Osteoblast (primary cell): ENCODE measurements around the gene NDUFAB1. TPM values are rescaled to one million over a fixed set of nuclear protein-coding genes. Genes with fewer than 3 reads are reported as not detected.

Experiments used
- DNase-seq: peaks from one replicate; pipeline ENCODE4 v3.0.0; 2011; ENCODE audit warnings: low spot score, mixed read lengths; ENCODE audit not compliant: insufficient read length; ENCODE audit errors: missing footprints
- H2AFZ ChIP-seq: 2 replicates; pipeline ENCODE4 v1.6.0; 2011; ENCODE audit warnings: mild to moderate bottlenecking, low read length
- H3K27ac ChIP-seq: 2 replicates; pipeline ENCODE4 v1.5.1; 2011; ENCODE audit warnings: mild to moderate bottlenecking, low read depth, low read length, moderate library complexity
- H3K27me3 ChIP-seq: 2 replicates; pipeline ENCODE4 v1.6.0; 2012; ENCODE audit warnings: mild to moderate bottlenecking, control low read depth, inconsistent platforms, low read length, moderate library complexity; ENCODE audit not compliant: insufficient read depth
- H3K36me3 ChIP-seq: 2 replicates; pipeline ENCODE4 v1.5.1; 2011; ENCODE audit warnings: mild to moderate bottlenecking, low read length, control low read depth, moderate library complexity; ENCODE audit not compliant: insufficient read depth
- H3K4me1 ChIP-seq: 2 replicates; pipeline ENCODE4 v1.5.1; 2011; ENCODE audit warnings: mild to moderate bottlenecking, low read length, control low read depth, moderate library complexity; ENCODE audit not compliant: insufficient read depth
- H3K4me2 ChIP-seq: 2 replicates; pipeline ENCODE4 v1.6.0; 2011; ENCODE audit warnings: mild to moderate bottlenecking, low read length; ENCODE audit not compliant: insufficient read depth
- H3K4me3 ChIP-seq: fragments of 200-600 bp; sonication (generic); 3 replicates; pipeline ENCODE4 v1.5.1; 2012; ENCODE audit warnings: mild to moderate bottlenecking, low read length, inconsistent platforms; ENCODE audit not compliant: insufficient read depth
- H3K79me2 ChIP-seq: 2 replicates; pipeline ENCODE4 v1.6.0; 2012; ENCODE audit warnings: mild to moderate bottlenecking, low read length, control low read depth, inconsistent platforms; ENCODE audit not compliant: insufficient read depth
- H3K9me3 ChIP-seq: 2 replicates; pipeline ENCODE4 v1.5.1; 2011; ENCODE audit warnings: low read depth, low read length, control low read depth
- H4K20me1 ChIP-seq: 2 replicates; pipeline ENCODE4 v1.6.0; 2012; ENCODE audit warnings: mild to moderate bottlenecking, low read length, control low read depth; ENCODE audit not compliant: insufficient read depth
- total RNA-seq: library from RNA; depleted of rRNA; stranded (reverse); fragments of >200 nt; gene quantifications from 2 replicates; pipeline ENCODE4 v1.2.3, GENCODE V29; 2012
- TF ChIP-seq, protein P1 (sequence below): IDR thresholded peaks from 2 replicates; pipeline ENCODE4 v1.5.1; 2011; ENCODE audit warnings: mild to moderate bottlenecking, low read depth, low read length, moderate library complexity; ENCODE audit errors: extremely low read depth

Gene NDUFAB1
- total RNA-seq, result 43.1 and 50.7 TPM in 2 replicates

DNA sequence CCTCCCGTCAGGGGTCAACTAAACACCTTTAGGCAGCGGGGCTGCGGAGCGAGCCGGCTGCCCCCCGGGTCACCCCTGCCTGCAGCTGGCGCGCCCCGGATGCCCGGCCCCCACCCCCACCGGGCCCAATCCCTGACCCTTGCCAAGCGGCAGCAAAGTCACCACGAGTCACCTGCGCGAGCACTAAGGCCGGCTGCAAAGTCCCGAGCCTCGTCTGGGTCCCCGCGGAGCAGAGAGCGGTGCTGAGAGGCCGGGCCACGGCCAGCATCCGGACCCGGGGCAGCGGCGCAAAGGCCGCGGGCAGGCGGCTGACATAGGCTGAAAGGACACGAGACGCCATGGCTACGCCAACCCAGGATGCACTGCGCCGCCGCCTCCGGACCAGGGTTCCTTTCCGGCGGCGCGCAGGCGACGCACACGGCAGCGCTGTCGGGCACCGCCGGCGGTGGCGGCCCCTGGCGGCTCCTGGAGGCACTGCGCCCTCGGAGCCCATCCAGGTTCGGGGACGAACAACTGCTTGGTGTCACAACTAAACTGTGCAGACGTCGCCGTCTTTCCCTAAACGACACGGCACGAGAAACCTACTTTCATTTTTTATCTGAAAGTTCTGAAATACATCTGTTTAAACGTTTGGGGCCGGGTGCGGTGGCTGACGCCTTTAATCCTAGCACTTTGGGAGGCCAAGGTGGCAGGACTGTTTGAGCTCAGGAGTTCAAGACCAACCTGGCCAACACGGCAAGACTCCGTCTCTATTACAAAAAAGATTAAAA is at the start of gene NDUFAB1:
Gene NDUFAB1 (minus strand): TSS at position 366 of the 770 bp plus-strand sequence. CDS start 26 bp downstream, at position 340.
- DNase-seq, result peak; percentile 98
- peak within 1 kb of the TSS; percentile 89 for H3K4me3 ChIP-seq

DNA sequence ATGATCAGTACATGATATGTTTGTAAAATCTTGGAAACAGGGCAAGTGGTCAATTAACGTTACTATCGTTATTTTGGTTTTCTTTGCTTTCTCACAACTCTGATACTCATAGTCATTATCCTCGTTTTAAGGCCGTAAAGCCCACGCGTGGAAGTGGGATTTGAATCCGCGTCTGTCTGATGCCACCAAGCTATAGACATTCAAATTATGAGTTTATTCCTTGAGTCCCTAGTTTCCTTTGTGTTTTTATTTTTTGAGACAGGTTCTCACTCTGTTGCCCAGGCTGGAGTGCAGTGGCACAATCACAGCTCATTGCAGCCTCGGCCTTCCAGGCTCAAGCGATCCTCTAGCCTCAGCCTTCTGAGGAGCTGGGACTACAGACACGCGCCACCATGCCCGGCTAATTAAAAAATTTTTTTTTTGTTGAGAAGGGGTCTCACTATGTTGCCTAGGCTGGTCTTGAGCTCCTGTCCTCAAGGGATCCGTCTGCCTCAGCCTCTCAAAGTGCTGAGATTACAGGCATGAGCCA is 46.2 kb upstream of the NDUFAB1 start:
- Histone ChIP-seq H3K9me3 (no peaks in the 10 kb centered on the region), H3K4me3 (peak overlapping the region; percentile 100), H2AFZ (peak overlapping the region; percentile 46), H3K79me2 (peaks cover 72% of the 10 kb centered on the region), H3K4me1 (peaks cover 15% of the 10 kb centered on the region), H3K27ac (peak overlapping the region; percentile 87), H3K27me3 (no peaks in the 10 kb centered on the region), H3K4me2 (peak overlapping the region; percentile 83), H3K36me3 (peaks cover 35% of the 10 kb centered on the region), H4K20me1 (peaks cover 6% of the 10 kb centered on the region)
- peak; percentile 23 for DNase-seq
- TF ChIP-seq, protein P1, sequence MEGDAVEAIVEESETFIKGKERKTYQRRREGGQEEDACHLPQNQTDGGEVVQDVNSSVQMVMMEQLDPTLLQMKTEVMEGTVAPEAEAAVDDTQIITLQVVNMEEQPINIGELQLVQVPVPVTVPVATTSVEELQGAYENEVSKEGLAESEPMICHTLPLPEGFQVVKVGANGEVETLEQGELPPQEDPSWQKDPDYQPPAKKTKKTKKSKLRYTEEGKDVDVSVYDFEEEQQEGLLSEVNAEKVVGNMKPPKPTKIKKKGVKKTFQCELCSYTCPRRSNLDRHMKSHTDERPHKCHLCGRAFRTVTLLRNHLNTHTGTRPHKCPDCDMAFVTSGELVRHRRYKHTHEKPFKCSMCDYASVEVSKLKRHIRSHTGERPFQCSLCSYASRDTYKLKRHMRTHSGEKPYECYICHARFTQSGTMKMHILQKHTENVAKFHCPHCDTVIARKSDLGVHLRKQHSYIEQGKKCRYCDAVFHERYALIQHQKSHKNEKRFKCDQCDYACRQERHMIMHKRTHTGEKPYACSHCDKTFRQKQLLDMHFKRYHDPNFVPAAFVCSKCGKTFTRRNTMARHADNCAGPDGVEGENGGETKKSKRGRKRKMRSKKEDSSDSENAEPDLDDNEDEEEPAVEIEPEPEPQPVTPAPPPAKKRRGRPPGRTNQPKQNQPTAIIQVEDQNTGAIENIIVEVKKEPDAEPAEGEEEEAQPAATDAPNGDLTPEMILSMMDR, result no peak

More for the DNA sequence above, at the start of gene NDUFAB1:
- peaks cover 27% of the 10 kb centered on the region for H3K36me3 ChIP-seq
- peaks cover 8% of the 10 kb centered on the region for H3K4me1 ChIP-seq
- peaks cover 28% of the 10 kb centered on the region for H4K20me1 ChIP-seq
- H3K79me2 ChIP-seq, result peaks cover 48% of the 10 kb centered on the region
- TF ChIP-seq, protein P1, result peak; percentile 93
- H3K27me3 ChIP-seq, result no peaks in the 10 kb centered on the region
- H2AFZ ChIP-seq, result peak within 1 kb of the TSS; percentile 94
- peak within 1 kb of the TSS; percentile 81 for H3K4me2 ChIP-seq
- no peaks in the 10 kb centered on the region for H3K9me3 ChIP-seq
- H3K27ac ChIP-seq, result peak within 1 kb of the TSS; percentile 67

DNA sequence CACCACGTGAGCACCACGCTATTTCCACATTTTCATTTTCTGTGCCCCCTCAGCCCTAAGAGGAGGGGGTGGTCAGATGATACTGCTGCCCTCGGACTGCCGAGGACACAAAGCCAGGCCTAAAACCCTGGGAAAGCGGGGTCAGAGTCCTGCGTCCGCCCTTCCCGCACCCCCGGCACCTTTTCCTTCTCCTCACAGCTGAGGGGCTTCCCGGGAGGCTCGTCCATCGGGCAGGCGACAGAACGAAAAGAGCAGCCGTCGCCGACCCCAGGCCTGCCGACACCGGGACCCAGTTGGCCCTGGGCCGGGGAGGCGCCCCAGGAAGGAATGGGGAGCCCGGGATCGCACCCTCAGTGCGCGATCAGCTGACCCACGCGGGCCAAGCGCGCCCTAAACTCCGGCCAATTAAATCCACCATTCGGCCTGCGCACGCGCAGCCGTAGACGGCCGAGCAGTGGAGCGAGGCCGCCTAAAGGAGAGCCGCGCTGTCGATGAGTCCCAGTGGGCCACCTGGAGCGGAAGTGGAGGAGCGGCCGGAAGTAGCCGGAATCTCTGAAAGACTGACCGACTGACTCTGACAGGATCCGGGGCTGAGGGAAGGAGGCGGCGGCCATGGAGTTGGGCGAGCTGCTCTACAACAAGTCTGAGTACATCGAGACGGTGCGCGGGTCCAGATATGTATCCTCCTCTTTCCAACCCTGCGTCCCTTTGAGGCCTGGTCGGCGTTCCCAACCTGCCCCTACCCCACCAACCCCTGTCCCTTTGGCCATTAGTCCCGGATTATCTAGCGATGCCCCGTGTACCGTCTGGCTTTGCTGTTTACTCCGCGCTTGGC is 45.0 kb upstream of the NDUFAB1 start, which contains the start of the genes DCTN5 and PALB2:
Gene DCTN5 (plus strand): TSS at position 536 of the 835 bp plus-strand sequence. CDS start 77 bp downstream, at position 613.
Gene PALB2 (minus strand): TSS at position 380 of the 835 bp plus-strand sequence. CDS start 153 bp downstream, at position 227.
- peaks cover 61% of the 10 kb centered on the region for H3K79me2 ChIP-seq
- TF ChIP-seq, protein P1, result no peak

More for the DNA sequence above, 45.0 kb upstream of the NDUFAB1 start, which contains the start of the genes DCTN5 and PALB2:
- DNase-seq, result peak; percentile 97
- no peaks in the 10 kb centered on the region for H3K9me3 ChIP-seq
- H3K36me3 ChIP-seq, result peaks cover 44% of the 10 kb centered on the region
- peaks cover 15% of the 10 kb centered on the region for H3K4me1 ChIP-seq
- H3K4me3 ChIP-seq, result peak within 1 kb of the TSS; percentile 100
- no peaks in the 10 kb centered on the region for H3K27me3 ChIP-seq
- peak within 1 kb of the TSS; percentile 87 for H3K27ac ChIP-seq
- peak within 1 kb of the TSS; percentile 99 for H2AFZ ChIP-seq
- H4K20me1 ChIP-seq, result peaks cover 4% of the 10 kb centered on the region
- H3K4me2 ChIP-seq, result peak within 1 kb of the TSS; percentile 88
